22Rv1 (cell line): ENCODE data around the gene IRX1.

Experiments
- ZFX ChIP-seq: fragments of 450-650 bp; IDR thresholded peaks from 2 replicates; pipeline ENCODE4 v1.6.1; 2017; ENCODE audit warnings: antibody characterized with exemption, borderline replicate concordance
- TF ChIP-seq, protein P1 (sequence below): fragments of 450-650 bp; IDR thresholded peaks from 2 replicates; pipeline ENCODE4 v1.5.1; 2017; ENCODE audit warnings: mild to moderate bottlenecking

DNA sequence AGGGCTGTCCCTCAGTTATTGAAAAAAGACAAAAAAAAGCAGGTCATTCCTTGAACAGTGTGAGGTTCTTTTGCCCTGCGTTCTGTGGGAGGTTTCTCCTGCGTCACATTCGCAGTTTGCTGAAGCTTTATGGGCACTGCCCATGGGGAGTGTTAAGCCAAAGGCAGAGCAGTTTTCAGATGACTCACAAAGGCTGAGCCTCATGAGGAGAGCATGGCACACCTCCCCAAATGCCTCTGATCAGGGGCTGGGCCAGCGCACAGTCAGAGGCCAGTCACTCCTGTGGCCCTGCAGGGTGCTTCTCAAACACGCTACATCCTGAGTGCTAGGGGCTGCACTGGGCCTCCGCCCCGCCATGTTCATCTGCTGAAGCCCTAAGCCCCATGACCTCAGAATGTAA lies 38.4 kb downstream of the IRX1 start:
- TF ChIP-seq, protein P1, sequence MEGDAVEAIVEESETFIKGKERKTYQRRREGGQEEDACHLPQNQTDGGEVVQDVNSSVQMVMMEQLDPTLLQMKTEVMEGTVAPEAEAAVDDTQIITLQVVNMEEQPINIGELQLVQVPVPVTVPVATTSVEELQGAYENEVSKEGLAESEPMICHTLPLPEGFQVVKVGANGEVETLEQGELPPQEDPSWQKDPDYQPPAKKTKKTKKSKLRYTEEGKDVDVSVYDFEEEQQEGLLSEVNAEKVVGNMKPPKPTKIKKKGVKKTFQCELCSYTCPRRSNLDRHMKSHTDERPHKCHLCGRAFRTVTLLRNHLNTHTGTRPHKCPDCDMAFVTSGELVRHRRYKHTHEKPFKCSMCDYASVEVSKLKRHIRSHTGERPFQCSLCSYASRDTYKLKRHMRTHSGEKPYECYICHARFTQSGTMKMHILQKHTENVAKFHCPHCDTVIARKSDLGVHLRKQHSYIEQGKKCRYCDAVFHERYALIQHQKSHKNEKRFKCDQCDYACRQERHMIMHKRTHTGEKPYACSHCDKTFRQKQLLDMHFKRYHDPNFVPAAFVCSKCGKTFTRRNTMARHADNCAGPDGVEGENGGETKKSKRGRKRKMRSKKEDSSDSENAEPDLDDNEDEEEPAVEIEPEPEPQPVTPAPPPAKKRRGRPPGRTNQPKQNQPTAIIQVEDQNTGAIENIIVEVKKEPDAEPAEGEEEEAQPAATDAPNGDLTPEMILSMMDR: no peak
- TF ChIP-seq ZFX: no peak
